ENCODE measurements around the gene POP7. TPM values are rescaled to one million over a fixed set of nuclear protein-coding genes. Genes with fewer than 3 reads are reported as not detected.
"Not testable (repeated sequence)": the region's sequence is repeated elsewhere in the genome, so short reads cannot be mapped to it uniquely, and the experiment has no call there.

POP7 gene
- total RNA-seq, 1 donor from 2014 or later: 20.7 TPM

- no peak for DNase-seq (ENCODE audit: low spot score)
Measured at GRCh38 chr7:100723732-100724275, 17.9 kb downstream of the POP7 start.

DNA sequence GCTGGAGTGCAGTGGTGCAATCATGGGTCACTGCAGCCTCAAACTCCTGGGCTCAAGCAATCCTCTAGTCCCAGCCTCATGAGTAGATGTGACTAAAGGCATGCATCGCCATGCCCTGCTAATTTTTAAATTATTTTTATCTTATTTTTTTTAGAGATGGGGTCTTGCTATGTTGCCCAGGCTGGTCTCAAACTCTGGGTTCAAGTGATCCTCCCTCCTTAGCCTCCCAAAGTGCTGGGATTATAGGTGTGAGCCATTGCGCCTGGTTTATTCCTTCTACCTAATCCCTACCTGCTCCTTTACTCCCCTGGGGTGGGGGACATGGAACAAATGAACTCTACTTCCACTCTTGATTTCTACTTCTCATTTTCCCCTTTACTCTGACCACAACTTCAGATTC lies 18.4 kb downstream of the POP7 start:
- not testable (repeated sequence) for DNase-seq (ENCODE audit: low spot score)

DNA sequence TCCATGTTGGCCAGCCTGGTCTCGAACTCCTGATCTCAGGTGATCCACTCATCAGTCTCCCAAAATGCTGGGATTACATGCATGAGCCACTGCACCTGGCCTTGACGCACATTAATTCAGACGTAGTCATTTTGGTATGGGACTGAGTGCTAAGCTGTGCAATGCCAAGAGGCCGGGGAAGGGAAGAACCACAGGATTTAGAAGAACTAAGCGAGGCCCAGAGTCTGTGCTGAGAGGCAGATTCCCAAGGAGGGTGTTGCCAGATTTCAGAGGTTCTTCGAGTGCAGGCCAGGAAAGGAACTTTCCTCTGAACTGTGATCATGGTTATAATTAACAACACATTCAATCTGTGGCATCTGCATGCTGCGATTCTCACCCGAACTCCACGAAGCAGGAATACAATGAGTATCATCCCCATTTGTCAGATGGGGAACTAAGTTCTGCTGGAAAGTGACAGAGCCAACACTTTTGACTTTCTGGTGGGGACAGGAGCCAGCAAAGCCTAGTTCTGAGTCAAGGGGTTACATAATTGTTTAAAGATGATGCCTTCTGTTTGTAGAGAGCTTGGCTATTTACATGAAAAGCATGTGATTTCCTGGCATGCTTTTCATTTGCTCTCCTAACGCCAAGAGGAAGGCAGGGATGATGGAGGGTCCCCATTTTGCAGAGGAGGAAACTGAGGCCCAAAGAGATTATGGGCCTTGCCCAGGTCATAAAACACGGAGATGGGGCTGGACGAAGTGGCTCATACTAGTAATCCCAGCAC lies 21.3 kb downstream of the POP7 start:
- DNase-seq (ENCODE audit: low spot score): peak; percentile 91

DNA sequence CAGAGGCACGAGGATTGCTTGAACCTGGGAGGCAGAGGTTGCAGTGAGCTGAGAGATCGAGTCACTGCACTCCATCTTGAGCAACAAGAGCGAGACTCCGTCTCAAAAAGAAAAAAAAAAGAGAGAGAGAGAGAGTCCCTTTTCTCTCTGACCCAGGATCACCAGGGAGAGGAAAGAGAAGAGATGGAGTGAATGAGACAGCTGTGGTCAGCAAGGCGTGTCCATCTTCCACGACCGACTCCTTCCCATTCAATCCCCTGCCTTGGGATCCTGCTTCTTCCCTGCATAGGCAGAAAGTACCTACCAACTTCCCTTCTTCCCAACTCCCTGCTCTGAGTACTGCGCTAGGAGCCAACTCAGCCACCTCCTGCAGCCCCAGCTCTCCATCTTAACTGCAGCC lies 22.3 kb downstream of the POP7 start:
- DNase-seq (ENCODE audit: low spot score): no peak

DNA sequence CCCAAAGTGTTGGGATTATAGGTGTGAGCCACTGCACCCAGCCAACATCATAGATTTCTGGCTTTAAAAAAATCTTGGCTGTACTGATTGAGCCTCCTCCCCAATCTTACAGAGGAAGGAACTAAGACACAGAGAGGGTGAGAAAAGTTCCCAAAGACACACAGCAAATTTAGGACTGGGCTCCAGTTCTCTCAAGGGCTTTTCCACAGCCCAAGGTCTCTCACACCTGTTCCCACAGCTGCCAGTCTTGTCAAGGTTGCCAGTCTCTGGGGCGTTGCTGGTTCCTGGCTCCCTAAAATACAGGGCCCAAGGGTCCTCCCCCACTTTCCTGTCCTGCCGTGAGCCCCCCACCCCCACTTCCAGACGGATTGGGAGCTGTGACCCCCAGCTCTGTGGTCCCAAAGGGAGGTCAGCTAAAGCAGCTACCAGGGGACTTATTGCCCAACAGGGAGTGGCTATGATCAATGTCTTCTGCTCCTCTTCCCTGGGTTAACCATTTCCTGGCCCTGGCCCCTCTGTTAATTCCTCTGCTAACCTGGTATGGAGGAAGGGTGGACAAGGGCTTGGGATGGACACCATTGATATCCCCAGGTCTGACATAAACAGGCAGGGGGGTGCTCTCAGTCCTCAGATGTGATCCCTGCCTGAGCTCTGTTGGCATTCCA lies 24.3 kb downstream of the POP7 start:
- no peak for DNase-seq (ENCODE audit: low spot score)

DNA sequence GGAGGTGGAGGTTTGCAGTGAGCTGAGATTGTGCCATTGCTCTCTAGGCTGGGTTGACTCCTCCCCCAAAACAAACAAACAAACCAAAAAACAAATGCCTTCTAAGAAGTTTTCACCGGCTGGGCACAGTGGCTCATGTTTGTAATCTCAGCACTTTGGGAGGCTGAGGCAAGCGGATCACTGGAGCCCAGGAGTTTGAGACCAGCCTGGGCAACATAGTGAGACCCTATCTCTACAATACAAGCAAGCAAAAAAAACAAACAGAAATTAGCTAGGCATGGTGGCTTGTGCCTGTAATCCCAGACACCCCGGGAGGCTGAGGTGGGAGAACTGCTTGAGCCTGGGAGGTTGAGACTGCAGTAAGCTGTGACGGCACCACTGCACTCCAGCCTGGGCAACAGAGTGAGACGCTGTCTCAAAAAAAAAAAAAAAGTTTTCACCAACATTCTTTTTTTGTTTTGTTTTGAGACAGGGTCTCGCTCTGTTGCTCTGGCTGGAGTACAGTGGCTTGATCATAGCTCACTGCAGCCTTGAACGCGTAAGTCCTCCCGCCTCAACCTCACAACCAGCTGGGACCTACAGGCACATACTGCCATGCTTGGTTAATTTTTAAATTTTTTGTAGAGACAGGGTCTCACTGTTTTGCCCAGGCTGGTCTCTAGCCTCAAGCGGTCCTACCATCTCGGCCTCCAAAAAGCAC lies 26.2 kb downstream of the POP7 start:
- no peak for DNase-seq (ENCODE audit: low spot score)

- DNase-seq (ENCODE audit: low spot score): no peak
Measured at GRCh38 chr7:100735730-100736129, 29.8 kb downstream of the POP7 start.

DNA sequence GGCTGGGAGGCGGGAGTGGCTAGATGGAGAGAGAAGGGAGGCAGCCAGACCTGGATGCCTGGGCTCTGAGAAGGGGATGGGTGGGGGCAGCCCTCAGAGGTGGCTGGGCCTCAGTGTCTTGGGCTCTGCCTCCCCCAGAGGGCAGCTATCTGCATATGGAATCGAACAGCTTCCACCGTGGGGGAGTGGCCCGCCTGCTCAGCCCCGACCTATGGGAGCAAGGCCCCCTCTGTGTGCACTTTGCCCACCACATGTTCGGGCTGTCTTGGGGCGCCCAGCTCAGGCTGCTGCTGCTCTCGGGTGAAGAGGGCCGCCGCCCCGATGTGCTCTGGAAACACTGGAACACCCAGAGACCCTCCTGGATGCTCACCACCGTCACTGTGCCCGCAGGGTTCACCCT lies 30.8 kb downstream of the POP7 start:
- DNase-seq (ENCODE audit: low spot score): no peak

GRCh38 chr7:100739934-100740333 lies 34.0 kb downstream of the POP7 start:
- DNase-seq (ENCODE audit: low spot score): no peak

GRCh38 chr7:100744605-100745004 lies 38.7 kb downstream of the POP7 start:
- no peak for DNase-seq (ENCODE audit: low spot score)

DNA sequence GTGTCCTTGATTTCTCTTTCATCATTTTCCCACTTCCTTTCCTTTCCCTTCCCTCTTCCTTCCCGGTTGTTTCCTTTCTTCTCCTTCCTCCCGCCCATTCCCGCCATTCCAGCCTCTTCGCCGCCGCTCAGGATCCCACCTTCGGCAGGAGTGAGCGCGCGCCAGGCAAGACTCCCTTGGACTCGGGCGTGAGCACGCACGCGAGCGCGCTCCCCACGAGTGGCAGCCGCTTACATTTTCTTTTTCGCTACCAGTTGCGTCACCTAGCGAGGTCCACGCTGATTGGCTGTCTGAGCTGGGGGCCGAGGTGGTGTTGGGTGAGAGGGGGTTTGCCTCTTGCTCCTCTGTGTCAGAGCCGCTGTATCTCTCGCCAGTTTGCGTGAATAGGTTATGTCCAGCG lies 39.3 kb downstream of the POP7 start:
- DNase-seq (ENCODE audit: low spot score): peak; percentile 79

DNA sequence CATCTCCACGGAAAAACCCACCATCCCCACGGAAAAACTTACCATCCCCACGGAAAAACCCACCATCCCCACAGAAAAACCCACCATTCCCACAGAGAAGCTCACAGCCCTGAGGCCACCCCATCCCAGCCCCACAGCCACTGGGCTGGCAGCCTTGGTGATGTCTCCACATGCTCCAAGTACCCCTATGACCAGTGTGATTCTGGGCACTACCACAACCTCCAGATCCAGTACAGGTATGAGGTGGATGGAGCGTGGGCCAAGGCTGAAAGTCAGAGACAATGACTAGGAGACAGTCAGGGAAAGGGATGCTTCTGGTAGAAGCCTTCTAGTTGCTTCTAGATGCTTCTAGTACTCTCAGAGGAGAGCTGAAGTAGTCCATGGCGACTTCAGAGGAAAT lies 47.1 kb downstream of the POP7 start:
- DNase-seq (ENCODE audit: low spot score): no peak

- peak; percentile 8 for DNase-seq (ENCODE audit: low spot score)
Measured at GRCh38 chr7:100753750-100754149, 47.8 kb downstream of the POP7 start.

Other genes with a start within 250 kb of the POP7 start
- not detected for gene SPACDR, start 241.9 kb upstream of the POP7 start, total RNA-seq (ENCODE audit: insufficient read depth, low replicate concordance)
- 18.1 TPM for gene TSC22D4, start 226.9 kb upstream of the POP7 start, total RNA-seq (ENCODE audit: insufficient read depth, low replicate concordance)
- 3.6 TPM for gene NYAP1, start 222.2 kb upstream of the POP7 start, total RNA-seq (ENCODE audit: insufficient read depth, low replicate concordance)
- gene AGFG2, start 166.9 kb upstream of the POP7 start, total RNA-seq (ENCODE audit: insufficient read depth, low replicate concordance): 6.3 TPM
- gene SAP25, start 132.2 kb upstream of the POP7 start, total RNA-seq (ENCODE audit: insufficient read depth, low replicate concordance): not detected
- gene LRCH4, start 120.0 kb upstream of the POP7 start, total RNA-seq (ENCODE audit: insufficient read depth, low replicate concordance): 30.6 TPM
- gene FBXO24, start 119.8 kb upstream of the POP7 start, total RNA-seq (ENCODE audit: insufficient read depth, low replicate concordance): not detected
- 101 TPM for gene PCOLCE, start 103.8 kb upstream of the POP7 start, total RNA-seq (ENCODE audit: insufficient read depth, low replicate concordance)
- 7.2 TPM for gene MOSPD3, start 93.6 kb upstream of the POP7 start, total RNA-seq (ENCODE audit: insufficient read depth, low replicate concordance)
- gene TFR2, start 64.6 kb upstream of the POP7 start, total RNA-seq (ENCODE audit: insufficient read depth, low replicate concordance): 2.4 TPM
- not detected for gene ACTL6B, start 49.7 kb upstream of the POP7 start, total RNA-seq (ENCODE audit: insufficient read depth, low replicate concordance)
- 60.9 TPM for gene GNB2, start 32.4 kb upstream of the POP7 start, total RNA-seq (ENCODE audit: insufficient read depth, low replicate concordance)
- gene GIGYF1, start 11.9 kb upstream of the POP7 start, total RNA-seq (ENCODE audit: insufficient read depth, low replicate concordance): 14.9 TPM
- gene EPO, start 14.3 kb downstream of the POP7 start, total RNA-seq (ENCODE audit: insufficient read depth, low replicate concordance): not detected
- gene ZAN, start 27.5 kb downstream of the POP7 start, total RNA-seq (ENCODE audit: insufficient read depth, low replicate concordance): not detected
- 97.3 TPM for gene EPHB4, start 121.4 kb downstream of the POP7 start, total RNA-seq (ENCODE audit: insufficient read depth, low replicate concordance)
- 20.7 TPM for gene SLC12A9, start 146.6 kb downstream of the POP7 start, total RNA-seq (ENCODE audit: insufficient read depth, low replicate concordance)
- gene TRIP6, start 161.3 kb downstream of the POP7 start, total RNA-seq (ENCODE audit: insufficient read depth, low replicate concordance): 45.5 TPM
- 15.6 TPM for gene SRRT, start 169.0 kb downstream of the POP7 start, total RNA-seq (ENCODE audit: insufficient read depth, low replicate concordance)
- gene UFSP1, start 183.6 kb downstream of the POP7 start, total RNA-seq (ENCODE audit: insufficient read depth, low replicate concordance): 3.1 TPM
- gene ACHE, start 189.8 kb downstream of the POP7 start, total RNA-seq (ENCODE audit: insufficient read depth, low replicate concordance): not detected
- 2.2 TPM for gene MUC3A, start 243.4 kb downstream of the POP7 start, total RNA-seq (ENCODE audit: insufficient read depth, low replicate concordance)

Measured in umbilical cord (tissue), 2 donors.